HepG2 (cell line): ENCODE measurements around the gene COA3. TPM values are rescaled to one million over a fixed set of nuclear protein-coding genes. Genes with fewer than 3 reads are reported as not detected.

Experiments
- ARHGAP35 ChIP-seq: sonication (generic); formaldehyde crosslinking; IDR thresholded peaks from 2 replicates; pipeline ENCODE4 v1.9.0; 2022; ENCODE audit warnings: mild to moderate bottlenecking, inconsistent platforms, moderate library complexity, missing genetic modification reagents, borderline replicate concordance
- FOXP1 ChIP-seq, 2 experiments: fragments of 450-650 bp in 1 of 2; IDR thresholded peaks; 2 replicates each; pipeline ENCODE4 v1.6.1; 2017 to 2018; ENCODE audit warnings: antibody characterized with exemption in 1 of 2
- ISX ChIP-seq: sonication (generic); formaldehyde crosslinking; conservative IDR thresholded peaks from 2 replicates; pipeline ENCODE4 v1.5.0; 2020; ENCODE audit warnings: missing genetic modification reagents
- RFX5 ChIP-seq: IDR thresholded peaks from 2 replicates; pipeline ENCODE4 v1.6.1; 2011; ENCODE audit warnings: low read depth, low read length, improper control_type of control experiment
- SRSF1 ChIP-seq: fragments of 200-400 bp; formaldehyde crosslinking; optimal IDR thresholded peaks from 2 replicates; pipeline ENCODE3; 2017; ENCODE audit warnings: mild to moderate bottlenecking, low read depth, low read length, moderate library complexity
- SSRP1 ChIP-seq: IDR thresholded peaks from 2 replicates; pipeline ENCODE4 v1.6.1; 2016; ENCODE audit warnings: control low read depth
- ZNF180 ChIP-seq: sonication (generic); formaldehyde crosslinking; IDR thresholded peaks from 2 replicates; pipeline ENCODE4 v1.4.0; 2020; ENCODE audit warnings: low read depth, missing genetic modification reagents, borderline replicate concordance
- ZNF234 ChIP-seq: sonication (generic); formaldehyde crosslinking; conservative IDR thresholded peaks from 2 replicates; pipeline ENCODE4 v1.5.1; 2020; ENCODE audit warnings: mild to moderate bottlenecking, missing genetic modification reagents
- ZNF329 ChIP-seq: sonication (generic); formaldehyde crosslinking; IDR thresholded peaks from 2 replicates; pipeline ENCODE4 v1.9.0; 2021; ENCODE audit warnings: low read depth, mild to moderate bottlenecking, missing genetic modification reagents
- ZNF589 ChIP-seq: sonication (generic); formaldehyde crosslinking; conservative IDR thresholded peaks from 2 replicates; pipeline ENCODE4 v1.8.0; 2022; ENCODE audit warnings: mild to moderate bottlenecking, moderate library complexity, missing genetic modification reagents
- polyA plus RNA-seq, 8 experiments: library from polyadenylated mRNA; depleted of rRNA in 3 of 8; stranded (reverse) in 7 of 8; unstranded in 1 of 8; fragments of >200 nt; fragmentation: Illumina TruSeq in 4 of 8; extraction: Trizol in 4 of 8; gene quantifications; 2 replicates each; pipeline versions ENCODE4 v1.2.1 to v1.2.3, GENCODE V29; 2011 to 2016; ENCODE audit warnings: low read depth in 4 of 8, missing spikeins in 1 of 8, mixed read lengths in 1 of 8; ENCODE audit not compliant: insufficient read depth in 1 of 8
- total RNA-seq, 5 experiments: library from RNA; depleted of rRNA; stranded (reverse); fragments of >200 nt; fragmentation: Illumina TruSeq; extraction: Trizol; gene quantifications; 2 replicates each; pipeline ENCODE4 v1.2.3, GENCODE V29; 2016; ENCODE audit warnings: low read depth in 1 of 5
- TF ChIP-seq, protein P1 (sequence below): IDR thresholded peaks from 2 replicates; pipeline ENCODE4 v1.6.1; 2012; ENCODE audit warnings: low read length, improper control_type of control experiment
- TF ChIP-seq, protein P2 (sequence below): sonication (generic); formaldehyde crosslinking; IDR thresholded peaks from 2 replicates; pipeline ENCODE4 v1.5.0; 2020; ENCODE audit warnings: missing genetic modification reagents
- TF ChIP-seq, protein P3 (sequence below): sonication (generic); formaldehyde crosslinking; IDR thresholded peaks from 2 replicates; pipeline ENCODE4 v1.4.0; 2020; ENCODE audit warnings: missing genetic modification reagents
- TF ChIP-seq, protein P4 (sequence below): IDR thresholded peaks from 2 replicates; pipeline ENCODE4 v1.6.1; 2016; ENCODE audit warnings: mild to moderate bottlenecking, missing biosample characterization, missing genetic modification reagents
- TF ChIP-seq, protein P5 (sequence below): sonication (generic); formaldehyde crosslinking; conservative IDR thresholded peaks from 2 replicates; pipeline ENCODE4 v1.4.0; 2020; ENCODE audit warnings: missing genetic modification reagents
- TF ChIP-seq, protein P6 (sequence below): sonication (generic); formaldehyde crosslinking; IDR thresholded peaks from 2 replicates; pipeline ENCODE4 v1.9.0; 2022; ENCODE audit warnings: missing genetic modification reagents, mild to moderate bottlenecking, borderline replicate concordance

COA3 gene
- total and polyA plus RNA-seq, 2 of the 13 experiments (the other 11 are each of a cell fraction or from before 2014, with no cell fraction given): 133 to 202 TPM

DNA sequence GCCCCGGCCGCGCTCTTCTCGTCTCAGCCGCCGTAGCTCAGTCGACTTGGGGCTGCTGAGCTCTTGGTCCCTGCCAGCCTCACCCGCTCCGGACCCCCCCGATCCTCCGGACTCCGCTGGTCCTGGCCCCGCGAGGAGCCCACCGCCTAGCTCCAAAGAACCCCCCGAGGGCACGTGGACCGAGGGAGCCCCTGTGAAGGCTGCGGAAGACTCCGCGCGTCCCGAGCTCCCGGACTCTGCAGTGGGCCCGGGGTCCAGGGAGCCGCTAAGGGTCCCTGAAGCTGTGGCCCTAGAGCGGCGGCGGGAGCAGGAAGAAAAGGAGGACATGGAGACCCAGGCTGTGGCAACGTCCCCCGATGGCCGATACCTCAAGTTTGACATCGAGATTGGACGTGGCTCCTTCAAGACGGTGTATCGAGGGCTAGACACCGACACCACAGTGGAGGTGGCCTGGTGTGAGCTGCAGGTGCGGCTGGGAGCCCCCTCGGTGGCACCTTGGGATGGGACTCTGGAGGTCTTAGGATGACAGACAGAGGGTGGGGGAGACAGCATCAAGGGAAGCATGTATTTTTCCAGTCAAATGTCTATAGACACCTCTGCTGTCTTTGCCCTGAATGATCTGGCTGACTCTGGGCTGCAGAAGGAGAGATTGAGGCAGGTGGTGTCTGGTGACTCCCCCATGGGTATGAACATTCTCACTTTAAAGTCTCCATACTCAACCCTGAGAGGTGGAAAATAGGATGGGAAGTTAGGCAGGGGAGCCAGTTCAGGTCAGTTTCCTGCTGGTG, 17.5 kb downstream of the COA3 start (continued):
- TF ChIP-seq, protein P1, sequence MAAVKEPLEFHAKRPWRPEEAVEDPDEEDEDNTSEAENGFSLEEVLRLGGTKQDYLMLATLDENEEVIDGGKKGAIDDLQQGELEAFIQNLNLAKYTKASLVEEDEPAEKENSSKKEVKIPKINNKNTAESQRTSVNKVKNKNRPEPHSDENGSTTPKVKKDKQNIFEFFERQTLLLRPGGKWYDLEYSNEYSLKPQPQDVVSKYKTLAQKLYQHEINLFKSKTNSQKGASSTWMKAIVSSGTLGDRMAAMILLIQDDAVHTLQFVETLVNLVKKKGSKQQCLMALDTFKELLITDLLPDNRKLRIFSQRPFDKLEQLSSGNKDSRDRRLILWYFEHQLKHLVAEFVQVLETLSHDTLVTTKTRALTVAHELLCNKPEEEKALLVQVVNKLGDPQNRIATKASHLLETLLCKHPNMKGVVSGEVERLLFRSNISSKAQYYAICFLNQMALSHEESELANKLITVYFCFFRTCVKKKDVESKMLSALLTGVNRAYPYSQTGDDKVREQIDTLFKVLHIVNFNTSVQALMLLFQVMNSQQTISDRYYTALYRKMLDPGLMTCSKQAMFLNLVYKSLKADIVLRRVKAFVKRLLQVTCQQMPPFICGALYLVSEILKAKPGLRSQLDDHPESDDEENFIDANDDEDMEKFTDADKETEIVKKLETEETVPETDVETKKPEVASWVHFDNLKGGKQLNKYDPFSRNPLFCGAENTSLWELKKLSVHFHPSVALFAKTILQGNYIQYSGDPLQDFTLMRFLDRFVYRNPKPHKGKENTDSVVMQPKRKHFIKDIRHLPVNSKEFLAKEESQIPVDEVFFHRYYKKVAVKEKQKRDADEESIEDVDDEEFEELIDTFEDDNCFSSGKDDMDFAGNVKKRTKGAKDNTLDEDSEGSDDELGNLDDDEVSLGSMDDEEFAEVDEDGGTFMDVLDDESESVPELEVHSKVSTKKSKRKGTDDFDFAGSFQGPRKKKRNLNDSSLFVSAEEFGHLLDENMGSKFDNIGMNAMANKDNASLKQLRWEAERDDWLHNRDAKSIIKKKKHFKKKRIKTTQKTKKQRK: no peak
- TF ChIP-seq FOXP1 (IDR thresholded peaks at IDR 0.05): no peak
- no peak for TF ChIP-seq FOXP1 (CRISPR knock-in tag; IDR thresholded peaks at IDR 0.05)
- TF ChIP-seq ZNF589 (CRISPR knock-in tag): no peak
- TF ChIP-seq, protein P2, sequence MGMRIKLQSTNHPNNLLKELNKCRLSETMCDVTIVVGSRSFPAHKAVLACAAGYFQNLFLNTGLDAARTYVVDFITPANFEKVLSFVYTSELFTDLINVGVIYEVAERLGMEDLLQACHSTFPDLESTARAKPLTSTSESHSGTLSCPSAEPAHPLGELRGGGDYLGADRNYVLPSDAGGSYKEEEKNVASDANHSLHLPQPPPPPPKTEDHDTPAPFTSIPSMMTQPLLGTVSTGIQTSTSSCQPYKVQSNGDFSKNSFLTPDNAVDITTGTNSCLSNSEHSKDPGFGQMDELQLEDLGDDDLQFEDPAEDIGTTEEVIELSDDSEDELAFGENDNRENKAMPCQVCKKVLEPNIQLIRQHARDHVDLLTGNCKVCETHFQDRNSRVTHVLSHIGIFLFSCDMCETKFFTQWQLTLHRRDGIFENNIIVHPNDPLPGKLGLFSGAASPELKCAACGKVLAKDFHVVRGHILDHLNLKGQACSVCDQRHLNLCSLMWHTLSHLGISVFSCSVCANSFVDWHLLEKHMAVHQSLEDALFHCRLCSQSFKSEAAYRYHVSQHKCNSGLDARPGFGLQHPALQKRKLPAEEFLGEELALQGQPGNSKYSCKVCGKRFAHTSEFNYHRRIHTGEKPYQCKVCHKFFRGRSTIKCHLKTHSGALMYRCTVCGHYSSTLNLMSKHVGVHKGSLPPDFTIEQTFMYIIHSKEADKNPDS: no peak
- no peak for TF ChIP-seq ZNF180 (CRISPR knock-in tag)
- TF ChIP-seq, protein P3, sequence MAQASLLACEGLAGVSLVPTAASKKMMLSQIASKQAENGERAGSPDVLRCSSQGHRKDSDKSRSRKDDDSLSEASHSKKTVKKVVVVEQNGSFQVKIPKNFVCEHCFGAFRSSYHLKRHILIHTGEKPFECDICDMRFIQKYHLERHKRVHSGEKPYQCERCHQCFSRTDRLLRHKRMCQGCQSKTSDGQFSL: no peak
- no peak for TF ChIP-seq RFX5
- TF ChIP-seq, protein P4, sequence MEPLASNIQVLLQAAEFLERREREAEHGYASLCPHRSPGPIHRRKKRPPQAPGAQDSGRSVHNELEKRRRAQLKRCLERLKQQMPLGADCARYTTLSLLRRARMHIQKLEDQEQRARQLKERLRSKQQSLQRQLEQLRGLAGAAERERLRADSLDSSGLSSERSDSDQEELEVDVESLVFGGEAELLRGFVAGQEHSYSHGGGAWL (CRISPR knock-in tag): peak; percentile 62
- no peak for TF ChIP-seq ZNF234 (CRISPR knock-in tag)
- peak; percentile 72 for TF ChIP-seq SRSF1
- no peak for TF ChIP-seq ISX
- no peak for TF ChIP-seq ZNF329 (CRISPR knock-in tag)
- TF ChIP-seq SSRP1: peak; percentile 55; the same call in 1 of the 2 replicates
- no peak for TF ChIP-seq ARHGAP35 (CRISPR knock-in tag)
- TF ChIP-seq, protein P5, sequence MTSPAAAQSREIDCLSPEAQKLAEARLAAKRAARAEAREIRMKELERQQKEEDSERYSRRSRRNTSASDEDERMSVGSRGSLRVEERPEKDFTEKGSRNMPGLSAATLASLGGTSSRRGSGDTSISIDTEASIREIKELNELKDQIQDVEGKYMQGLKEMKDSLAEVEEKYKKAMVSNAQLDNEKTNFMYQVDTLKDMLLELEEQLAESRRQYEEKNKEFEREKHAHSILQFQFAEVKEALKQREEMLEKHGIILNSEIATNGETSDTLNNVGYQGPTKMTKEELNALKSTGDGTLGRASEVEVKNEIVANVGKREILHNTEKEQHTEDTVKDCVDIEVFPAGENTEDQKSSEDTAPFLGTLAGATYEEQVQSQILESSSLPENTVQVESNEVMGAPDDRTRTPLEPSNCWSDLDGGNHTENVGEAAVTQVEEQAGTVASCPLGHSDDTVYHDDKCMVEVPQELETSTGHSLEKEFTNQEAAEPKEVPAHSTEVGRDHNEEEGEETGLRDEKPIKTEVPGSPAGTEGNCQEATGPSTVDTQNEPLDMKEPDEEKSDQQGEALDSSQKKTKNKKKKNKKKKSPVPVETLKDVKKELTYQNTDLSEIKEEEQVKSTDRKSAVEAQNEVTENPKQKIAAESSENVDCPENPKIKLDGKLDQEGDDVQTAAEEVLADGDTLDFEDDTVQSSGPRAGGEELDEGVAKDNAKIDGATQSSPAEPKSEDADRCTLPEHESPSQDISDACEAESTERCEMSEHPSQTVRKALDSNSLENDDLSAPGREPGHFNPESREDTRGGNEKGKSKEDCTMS: no peak
- TF ChIP-seq, protein P6, sequence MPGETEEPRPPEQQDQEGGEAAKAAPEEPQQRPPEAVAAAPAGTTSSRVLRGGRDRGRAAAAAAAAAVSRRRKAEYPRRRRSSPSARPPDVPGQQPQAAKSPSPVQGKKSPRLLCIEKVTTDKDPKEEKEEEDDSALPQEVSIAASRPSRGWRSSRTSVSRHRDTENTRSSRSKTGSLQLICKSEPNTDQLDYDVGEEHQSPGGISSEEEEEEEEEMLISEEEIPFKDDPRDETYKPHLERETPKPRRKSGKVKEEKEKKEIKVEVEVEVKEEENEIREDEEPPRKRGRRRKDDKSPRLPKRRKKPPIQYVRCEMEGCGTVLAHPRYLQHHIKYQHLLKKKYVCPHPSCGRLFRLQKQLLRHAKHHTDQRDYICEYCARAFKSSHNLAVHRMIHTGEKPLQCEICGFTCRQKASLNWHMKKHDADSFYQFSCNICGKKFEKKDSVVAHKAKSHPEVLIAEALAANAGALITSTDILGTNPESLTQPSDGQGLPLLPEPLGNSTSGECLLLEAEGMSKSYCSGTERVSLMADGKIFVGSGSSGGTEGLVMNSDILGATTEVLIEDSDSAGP (CRISPR knock-in tag): peak; percentile 4; the same call in 1 of the 2 replicates
